Right lobe of liver (tissue), 6 donors: ENCODE data around the gene FMNL2. TPM values are rescaled to one million over a fixed set of nuclear protein-coding genes. Genes with fewer than 3 reads are reported as not detected.

Experiments
- ATAC-seq, 4 donors: fragments of 200-7000 bp; cut with Tn5 transposase; one replicate each; pipeline ENCODE4 v1.9.1; 2020; ENCODE audit warnings: mild to moderate bottlenecking in 4 of 4, moderate library complexity in 4 of 4
- DNase-seq, 3 donors: peaks; one replicate each; pipeline ENCODE4 v3.0.0-alpha.2; 2020
- H3K27ac ChIP-seq, 3 donors: fragments of 200-600 bp; one replicate each; pipeline ENCODE4 v1.8.0; 2022
- H3K27me3 ChIP-seq, 2 donors: fragments of 200-600 bp; one replicate each; pipeline ENCODE4 v1.8.0; 2022
- H3K36me3 ChIP-seq, 4 donors: fragments of 200-600 bp; sonication (generic) in 1 of 4; one replicate each; pipeline versions ENCODE4 v1.5.1 to v1.8.0; 2017 to 2022; ENCODE audit warnings: control low read depth in 1 of 4
- H3K4me1 ChIP-seq, 4 donors: fragments of 200-600 bp; sonication (generic) in 1 of 4; one replicate each; pipeline versions ENCODE4 v1.5.1 to v1.8.0; 2017 to 2022; ENCODE audit warnings: control low read depth in 1 of 4
- H3K4me3 ChIP-seq, 3 donors: fragments of 200-600 bp; one replicate each; pipeline ENCODE4 v1.8.0; 2022
- H3K9me3 ChIP-seq, 4 donors: fragments of 200-600 bp; sonication (generic) in 1 of 4; one replicate each; pipeline versions ENCODE4 v1.5.1 to v1.8.0; 2017 to 2022; ENCODE audit warnings: control low read depth in 1 of 4
- CTCF ChIP-seq, 4 donors: fragments of 200-600 bp in 3 of 4; fragments of 450-650 bp in 1 of 4; IDR thresholded peaks; one replicate each; pipeline versions ENCODE4 v1.5.1 to v1.8.0; 2016 to 2022; ENCODE audit warnings: antibody characterized with exemption in 4 of 4, mild to moderate bottlenecking in 2 of 4
- POLR2A ChIP-seq: fragments of 450-650 bp; IDR thresholded peaks from one replicate; pipeline ENCODE4 v1.6.1; 2017; ENCODE audit warnings: antibody characterized with exemption, mild to moderate bottlenecking
- WGBS: methylation state at CpG from one replicate; pipeline ENCODE4 v1.1.6; 2018; ENCODE audit warnings: low coverage, low lambda C conversion rate; ENCODE audit not compliant: insufficient coverage; ENCODE audit errors: missing lambda C conversion rate; 5-methylcytosine and 5-hydroxymethylcytosine counted together
- intact Hi-C, 2 donors: fragments of 100-400 bp; cut with DNase I; formaldehyde crosslinking; loops; one replicate each; pipeline versions ENCODE4 v1.11.2 to v1.14.1; 2022
- total RNA-seq, 6 experiments: library from RNA; depleted of rRNA in 2 of 6; stranded (reverse); fragments of >200 nt in 2 of 6; fragmentation: NEBNext Ultra II Directional in 3 of 6; extraction: Animal tissue kit (Norgen Biotek cat#: 25700) in 3 of 6; gene quantifications; one replicate each; pipeline versions ENCODE4 v1.1.0 to v1.2.4, GENCODE V29; 2016 to 2023
- donor health status: DM: no; HTN: yes; CAD: no.
- donor health status: DM: no; HTN: no; CAD: no.
- donor health status: DM: no; HTN: no; CAD: no.
- donor health status: DM: no; HTN: yes; CAD: no.
- donor health status: DM: no; HTN: yes; CAD: no.

FMNL2 gene
- total RNA-seq, 6 experiments from 2014 or later: 3.5 to 12.1 (median 7.1) TPM

- Histone ChIP-seq H3K4me1 (no peaks in the 10 kb centered on the region), H3K4me3 (no peak overlapping the region), H3K27ac (no peak overlapping the region), H3K36me3 (no peaks in the 10 kb centered on the region), H3K9me3 (no peaks in the 10 kb centered on the region), H3K27me3 (no peaks in the 10 kb centered on the region)
- 64% methylated on average over 3 of the region's 4 CpGs for WGBS
- intact Hi-C loops: no loop called here
- DNase-seq (no peak), ATAC-seq (no peak)
- no peak for TF ChIP-seq POLR2A
- no peak for TF ChIP-seq CTCF (IDR thresholded peaks at IDR 0.05)
Observed at GRCh38 chr2:152508446-152508845, 173.5 kb downstream of the FMNL2 start.

DNA sequence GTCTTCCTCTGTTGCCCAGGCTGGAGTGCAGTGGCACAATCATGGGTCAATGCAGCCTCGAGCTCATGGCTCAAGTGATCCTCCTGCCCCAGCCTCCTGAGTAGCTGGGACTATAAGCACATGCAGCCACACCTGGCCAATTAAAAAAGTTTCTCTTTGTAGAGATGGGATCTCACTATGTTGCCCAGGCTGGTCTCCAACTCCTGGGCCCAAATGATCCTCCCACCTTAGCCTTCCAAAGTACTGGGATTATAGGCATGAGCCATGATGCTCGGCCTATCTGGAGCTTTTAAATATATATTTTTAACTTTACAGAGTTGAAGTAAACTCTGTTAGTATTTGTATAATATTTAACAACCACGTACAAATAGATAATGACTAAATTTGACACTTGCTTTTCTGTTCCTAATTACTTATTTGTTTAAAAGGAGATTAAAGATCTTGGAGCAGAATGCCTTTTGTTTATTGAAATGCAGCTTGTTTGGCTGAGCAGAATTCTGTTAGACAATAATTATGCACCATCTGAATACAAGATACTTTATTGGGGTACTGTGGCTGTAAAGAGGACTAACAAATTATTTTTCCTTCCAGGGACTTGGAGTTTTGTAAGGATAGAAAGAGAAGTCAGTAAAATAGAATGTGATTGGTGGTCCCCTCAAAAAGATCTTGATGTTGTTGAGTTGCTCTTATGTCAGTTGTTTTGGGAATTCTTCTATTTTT lies 175.0 kb downstream of the FMNL2 start:
- no peak overlapping the region for H3K27ac ChIP-seq
- 83% methylated on average over 2 of the region's 3 CpGs for WGBS

GRCh38 chr2:152510621-152511020 lies 175.6 kb downstream of the FMNL2 start:
- no peak overlapping the region for H3K27ac ChIP-seq

More for the DNA sequence above, 175.0 kb downstream of the FMNL2 start:
- H3K4me3 ChIP-seq: no peak overlapping the region
- no peaks in the 10 kb centered on the region for H3K36me3 ChIP-seq
- intact Hi-C loops: no loop called here
- no peaks in the 10 kb centered on the region for H3K27me3 ChIP-seq
- TF ChIP-seq CTCF (IDR thresholded peaks at IDR 0.05) (no peak), POLR2A (no peak)
- no peaks in the 10 kb centered on the region for H3K4me1 ChIP-seq
- no peak for DNase-seq
- H3K9me3 ChIP-seq: no peaks in the 10 kb centered on the region
- no peak for ATAC-seq

GRCh38 chr2:152511981-152512380 lies 177.0 kb downstream of the FMNL2 start:
- H3K4me3 ChIP-seq: no peak overlapping the region
- no peaks in the 10 kb centered on the region for H3K27me3 ChIP-seq
- H3K27ac ChIP-seq: no peak overlapping the region
- intact Hi-C loops: no loop called here
- no peaks in the 10 kb centered on the region for H3K9me3 ChIP-seq
- 55% methylated on average over 2 of the region's 2 CpGs for WGBS
- TF ChIP-seq CTCF (IDR thresholded peaks at IDR 0.05) (no peak), POLR2A (no peak)
- no peaks in the 10 kb centered on the region for H3K36me3 ChIP-seq
- no peaks in the 10 kb centered on the region for H3K4me1 ChIP-seq
- DNase-seq (no peak), ATAC-seq (no peak)

More at GRCh38 chr2:152510621-152511020, 175.6 kb downstream of the FMNL2 start:
- Histone ChIP-seq H3K4me3 (no peak overlapping the region), H3K36me3 (no peaks in the 10 kb centered on the region), H3K27me3 (no peaks in the 10 kb centered on the region), H3K4me1 (no peaks in the 10 kb centered on the region), H3K9me3 (no peaks in the 10 kb centered on the region)
- TF ChIP-seq CTCF (IDR thresholded peaks at IDR 0.05) (no peak), POLR2A (no peak)
- no peak for DNase-seq
- 81% methylated on average over 4 of the region's 5 CpGs for WGBS
- intact Hi-C loops: no loop called here
- no peak for ATAC-seq
